CD4-positive, alpha-beta T cell (primary cell): ENCODE results near the gene MRPL19. TPM values are rescaled to one million over a fixed set of nuclear protein-coding genes. Genes with fewer than 3 reads are reported as not detected.

Experiments used
- ATAC-seq: fragments of 200-7000 bp; cut with Tn5 transposase; one replicate; pipeline ENCODE4 v1.10.0; 2022; ENCODE audit warnings: mild to moderate bottlenecking; ENCODE audit not compliant: poor library complexity
- CTCF ChIA-PET: fragments of 350-600 bp; sonication (Branson Sonifier 250); formaldehyde crosslinking; loops from one replicate; lab custom pipeline; 2021; ENCODE audit warnings: antibody characterized with exemption, inconsistent platforms; lab: Charles Lee
- POLR2A ChIA-PET: fragments of 350-600 bp; sonication (Branson Sonifier 250); formaldehyde crosslinking; loops from one replicate; lab custom pipeline; 2021; ENCODE audit warnings: antibody characterized with exemption, inconsistent platforms; lab: Charles Lee
- DNase-seq, 14 experiments: peaks; one replicate each; pipeline ENCODE4 v3.0.0-alpha.2; 2013 to 2020; ENCODE audit warnings: mixed read lengths in 2 of 14
- H3K27ac ChIP-seq, 2 donors: one replicate each; pipeline versions ENCODE4 v1.5.1 to v1.7.0; 2013; ENCODE audit warnings: low read length in 2 of 2, low read depth in 1 of 2, mild to moderate bottlenecking in 1 of 2
- H3K27me3 ChIP-seq, 2 experiments: 1 replicate in 1 of 2; 2 replicates in 1 of 2; pipeline versions ENCODE4 v1.6.1 to v1.7.0; 2013; ENCODE audit warnings: low read length in 2 of 2, control low read depth in 1 of 2, mild to moderate bottlenecking in 1 of 2, moderate library complexity in 1 of 2; ENCODE audit not compliant: insufficient read depth in 2 of 2, control insufficient read depth in 1 of 2
- H3K36me3 ChIP-seq: one replicate; pipeline ENCODE4 v1.6.1; 2013; ENCODE audit warnings: low read length, control low read depth; ENCODE audit not compliant: insufficient read depth
- H3K4me1 ChIP-seq: one replicate; pipeline ENCODE4 v1.6.1; 2013; ENCODE audit warnings: low read length, control low read depth; ENCODE audit not compliant: insufficient read depth
- H3K4me3 ChIP-seq: one replicate; pipeline ENCODE4 v1.5.1; 2013; ENCODE audit warnings: mild to moderate bottlenecking, low read length, moderate library complexity
- H3K9me3 ChIP-seq, 2 experiments: 1 replicate in 1 of 2; 2 replicates in 1 of 2; pipeline versions ENCODE4 v1.6.1 to v1.7.0; 2013; ENCODE audit warnings: low read length in 2 of 2, mild to moderate bottlenecking in 2 of 2, control low read depth in 1 of 2, moderate library complexity in 1 of 2; ENCODE audit not compliant: control insufficient read depth in 1 of 2, insufficient read depth in 1 of 2
- H3K27ac Mint-ChIP-seq: one replicate; pipeline ENCODE4 v1.8.0; 2020; ENCODE audit warnings: mixed read lengths
- H3K27me3 Mint-ChIP-seq: one replicate; pipeline ENCODE4 v1.8.0; 2021; ENCODE audit warnings: mixed read lengths
- H3K36me3 Mint-ChIP-seq: one replicate; pipeline ENCODE4 v1.8.0; 2021; ENCODE audit warnings: low read depth, mixed read lengths
- H3K4me1 Mint-ChIP-seq: one replicate; pipeline ENCODE4 v1.8.0; 2021; ENCODE audit warnings: low read depth, mixed read lengths
- H3K4me3 Mint-ChIP-seq: one replicate; pipeline ENCODE4 v1.8.0; 2020; ENCODE audit warnings: mild to moderate bottlenecking, mixed read lengths
- H3K9me3 Mint-ChIP-seq: one replicate; pipeline ENCODE4 v1.8.0; 2020; ENCODE audit warnings: mixed read lengths
- CTCF ChIP-seq: fragments of 200-600 bp; IDR thresholded peaks from one replicate; pipeline ENCODE4 v1.8.0; 2022; ENCODE audit warnings: antibody characterized with exemption, mild to moderate bottlenecking
- intact Hi-C, 2 experiments: fragments of 100-400 bp; cut with DNase I in 1 of 2; cut with micrococcal nuclease in 1 of 2; formaldehyde crosslinking; loops; one replicate each; pipeline versions ENCODE4 v1.15.1 to v1.9.0; 2023 to 2025; cut with DNase I, micrococcal nuclease
- polyA plus RNA-seq, 2 donors: library from polyadenylated mRNA; unstranded; fragments of 120-200 nt; gene quantifications; one replicate each; pipeline ENCODE4 v1.2.1, GENCODE V29; 2013
- total RNA-seq, 174 experiments: library from RNA in 2 of 174; stranded (reverse) in 2 of 174; gene quantifications; one replicate each; pipeline ENCODE4 v1.2.3 and lab custom pipeline; 2021 to 2026

The MRPL19 gene
- total RNA-seq (10 to 100 TPM; 10.7 to 14.9 TPM), total RNA-seq (lab: John Stamatoyannopoulos, UW) (15.9 to 111 (median 36.8) reads per million in 172 experiments)
- 21.3 TPM for polyA plus RNA-seq (2013, experiment 1 of 2)
- 24.4 TPM for polyA plus RNA-seq (2013, experiment 2 of 2)

GRCh38 chr2:75646583-75647425 lies at the start of gene MRPL19:
TSS of gene MRPL19 (plus strand) at chr2:75646783. CDS start at chr2:75646808, 25 bp downstream.
- Mint-ChIP-seq H3K27ac (peak within 1 kb of the TSS; percentile 92), H3K27me3 (no peaks in the 10 kb centered on the region), H3K9me3 (no peaks in the 10 kb centered on the region), H3K36me3 (peaks cover 55% of the 10 kb centered on the region), H3K4me3 (peak within 1 kb of the TSS; percentile 96), H3K4me1 (peaks cover 49% of the 10 kb centered on the region)
- DNase-seq (peak; percentile 52 to 89 (median 68)), ATAC-seq (peak; percentile 96)
- ChIA-PET CTCF (interaction anchor here (1.0 kb wide), 1 partner anchor 30 kb away, joined by 4 read pairs; no protein-coding TSS in a partner anchor), POLR2A (interaction anchor here (1.0 to 2.4 kb wide), 5 partner anchors 9 to 63 kb away, joined by 3 to 26 read pairs (median 4); partner anchors contain the start of gene GCFC2)
- peak within 1 kb of the TSS; percentile 46 to 50 for H3K27ac ChIP-seq
- H3K9me3 ChIP-seq = no peaks in the 10 kb centered on the region
- no peaks in the 10 kb centered on the region for H3K27me3 ChIP-seq
- intact Hi-C loops = loop anchor here (2.0 to 10.0 kb wide), 5 partner anchors 64 to 1912 kb away; partner anchors contain the start of genes GCFC2 (in 1 of the 2), HK2 (in 1 of the 2), POLE4 (in 1 of the 2) and TPRKB (in 1 of the 2)
- peaks cover 16% of the 10 kb centered on the region for H3K4me1 ChIP-seq
- peaks cover 23% of the 10 kb centered on the region for H3K36me3 ChIP-seq
- no peak for TF ChIP-seq CTCF
- peak within 1 kb of the TSS; percentile 98 for H3K4me3 ChIP-seq

- Mint-ChIP-seq H3K4me3 (no peak overlapping the region), H3K4me1 (no peaks in the 10 kb centered on the region), H3K27me3 (no peaks in the 10 kb centered on the region), H3K9me3 (no peaks in the 10 kb centered on the region), H3K36me3 (no peaks in the 10 kb centered on the region), H3K27ac (no peak overlapping the region)
- Histone ChIP-seq H3K4me1 (no peaks in the 10 kb centered on the region), H3K9me3 (peaks cover 0 to 5% of the 10 kb centered on the region in 2 experiments), H3K27me3 (no peaks in the 10 kb centered on the region), H3K27ac (no peak overlapping the region), H3K36me3 (no peaks in the 10 kb centered on the region), H3K4me3 (no peak overlapping the region)
- DNase-seq (no peak), ATAC-seq (no peak)
- CTCF ChIA-PET = no interaction called here
- intact Hi-C loops = no loop called here
- POLR2A ChIA-PET = no interaction called here
- TF ChIP-seq CTCF = no peak
Measured at GRCh38 chr2:75596784-75597183, 49.8 kb upstream of the MRPL19 start.

- ATAC-seq (no peak), DNase-seq (no peak)
- intact Hi-C loops = no loop called here
- H3K9me3 ChIP-seq = peaks cover 0 to 5% of the 10 kb centered on the region in 2 experiments
- Mint-ChIP-seq H3K9me3 (no peaks in the 10 kb centered on the region), H3K4me3 (no peak overlapping the region), H3K36me3 (no peaks in the 10 kb centered on the region), H3K27me3 (no peaks in the 10 kb centered on the region), H3K27ac (no peak overlapping the region), H3K4me1 (no peaks in the 10 kb centered on the region)
- no peak overlapping the region for H3K27ac ChIP-seq
- ChIA-PET CTCF (no interaction called here), POLR2A (no interaction called here)
- no peak overlapping the region for H3K4me3 ChIP-seq
- no peaks in the 10 kb centered on the region for H3K36me3 ChIP-seq
- H3K4me1 ChIP-seq = no peaks in the 10 kb centered on the region
- H3K27me3 ChIP-seq = no peaks in the 10 kb centered on the region
- TF ChIP-seq CTCF = no peak
Measured at GRCh38 chr2:75597949-75598348, 48.6 kb upstream of the MRPL19 start.
